Iris pigment epithelial cell (primary cell): Measurements from ENCODE around the gene RYR3.

Experiments
- DNase-seq: peaks from one replicate; pipeline ENCODE4 v3.0.0-alpha.2; 2011; ENCODE audit warnings: low read depth

RYR3 gene

DNA sequence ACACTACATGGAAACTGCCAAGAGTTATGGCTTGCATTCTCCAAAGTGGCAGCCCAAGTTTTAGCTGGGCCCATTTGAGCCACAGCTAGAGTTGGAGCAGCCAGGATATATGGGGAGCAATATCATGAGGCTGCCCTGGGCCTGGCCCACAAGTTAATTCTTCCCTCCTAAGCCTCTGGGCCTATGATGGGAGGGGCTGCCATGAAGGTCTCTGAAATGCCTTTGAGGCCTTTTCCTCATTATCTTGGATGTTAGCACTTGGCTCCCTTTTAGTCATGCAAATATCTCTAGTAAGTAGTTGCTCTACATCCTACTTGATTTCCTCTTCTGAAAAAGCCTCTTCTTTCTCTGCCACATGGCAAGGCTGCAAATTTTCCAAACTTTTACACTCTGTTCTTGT lies 400.0 kb downstream of the RYR3 start:
- DNase-seq, result no peak

DNA sequence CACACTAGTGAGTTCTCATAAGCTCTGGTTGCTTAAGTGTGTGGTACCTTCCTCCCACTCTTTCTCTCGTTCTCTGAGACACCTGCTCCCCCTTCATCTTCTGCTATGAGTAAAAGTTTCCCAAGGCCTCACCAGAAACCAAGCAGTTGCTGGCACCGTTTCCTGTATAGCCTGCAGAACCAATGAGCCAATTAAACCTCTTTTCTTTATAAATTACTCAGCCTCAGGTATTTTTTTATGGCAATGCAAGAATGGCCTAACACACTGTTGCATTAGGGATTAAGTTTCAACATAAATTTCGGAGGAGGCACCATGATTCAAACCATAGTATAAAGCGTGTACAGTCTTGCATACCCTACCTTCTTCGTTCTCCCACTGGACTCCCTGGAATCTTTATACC lies 405.3 kb downstream of the RYR3 start:
- no peak for DNase-seq

DNA sequence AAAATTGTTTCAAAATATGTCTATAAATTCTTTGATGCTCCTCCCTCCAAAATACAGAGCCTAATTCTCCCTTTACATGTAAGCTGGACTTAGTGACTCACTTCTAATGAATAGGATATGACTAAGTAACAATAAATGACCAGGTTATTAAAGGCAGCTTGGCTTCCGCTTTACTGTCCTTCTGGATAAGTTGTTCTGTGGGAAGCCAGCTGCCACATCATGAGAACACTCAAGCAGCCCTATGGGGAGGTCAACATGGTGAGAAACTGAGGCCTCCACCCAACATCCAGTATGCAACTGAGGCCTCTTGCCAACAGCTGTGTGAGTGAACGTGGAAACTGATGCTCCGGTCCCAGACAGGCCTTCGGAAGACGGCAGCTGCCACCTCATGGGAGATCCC lies 410.2 kb downstream of the RYR3 start:
- peak; percentile 89 for DNase-seq

DNA sequence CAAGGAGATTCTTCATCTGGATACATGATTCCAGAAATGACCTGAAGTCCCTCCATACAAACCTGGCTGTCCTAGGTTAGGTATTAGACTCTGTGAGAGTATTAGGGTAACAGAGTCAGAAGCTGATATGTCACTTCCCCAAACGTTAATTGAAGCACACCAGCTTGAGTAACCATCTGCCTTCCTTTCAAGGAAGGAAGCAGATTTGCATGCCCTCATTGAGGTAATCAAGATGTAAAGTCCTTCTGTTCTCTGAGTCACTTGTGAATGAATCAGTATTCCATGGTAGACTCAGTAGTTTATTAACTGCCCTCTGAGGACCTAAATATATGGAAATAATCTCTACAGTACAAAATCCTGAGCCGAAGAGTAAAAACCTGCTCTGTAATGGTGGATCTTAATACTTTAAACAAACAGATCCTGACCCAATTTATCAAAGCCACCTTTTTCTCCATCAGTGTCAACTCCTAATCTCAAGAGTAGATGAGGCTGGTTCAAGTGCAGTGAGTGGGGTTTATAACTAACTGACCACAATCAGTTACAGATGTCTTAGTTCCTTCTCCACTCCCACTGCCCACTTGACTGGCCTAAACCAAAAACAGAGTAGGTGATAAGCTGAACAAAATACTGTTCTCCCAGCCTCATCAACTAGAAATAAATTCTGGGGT lies 411.4 kb downstream of the RYR3 start:
- DNase-seq, result peak; percentile 83

DNA sequence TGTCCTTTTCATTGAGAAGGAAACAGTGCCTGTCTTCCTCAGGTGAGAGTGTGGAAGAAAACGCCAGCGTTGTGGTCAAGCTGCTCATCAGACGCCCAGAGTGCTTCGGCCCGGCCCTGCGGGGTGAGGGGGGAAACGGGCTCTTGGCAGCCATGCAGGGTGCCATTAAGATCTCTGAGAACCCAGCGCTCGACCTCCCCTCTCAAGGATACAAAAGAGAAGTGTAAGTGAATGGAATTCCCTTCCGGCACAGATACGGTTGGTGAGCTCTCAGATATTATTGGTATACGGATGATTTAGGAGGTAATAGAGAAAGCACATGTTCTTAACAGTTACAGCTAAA lies 411.9 kb downstream of the RYR3 start:
- no peak for DNase-seq

GRCh38 chr15:33724321-33725036 lies 413.7 kb downstream of the RYR3 start:
- no peak for DNase-seq

GRCh38 chr15:33729653-33730052 lies 418.9 kb downstream of the RYR3 start:
- peak; percentile 36 for DNase-seq

GRCh38 chr15:33730815-33731214 lies 420.0 kb downstream of the RYR3 start:
- DNase-seq, result no peak

- DNase-seq, result no peak
These were observed 424.4 kb downstream of the RYR3 start for GRCh38 chr15:33735143-33735542.

- peak; percentile 50 for DNase-seq
These were observed 425.0 kb downstream of the RYR3 start for GRCh38 chr15:33735637-33736247.

- no peak for DNase-seq
These were observed 427.2 kb downstream of the RYR3 start for GRCh38 chr15:33737687-33738601.

DNA sequence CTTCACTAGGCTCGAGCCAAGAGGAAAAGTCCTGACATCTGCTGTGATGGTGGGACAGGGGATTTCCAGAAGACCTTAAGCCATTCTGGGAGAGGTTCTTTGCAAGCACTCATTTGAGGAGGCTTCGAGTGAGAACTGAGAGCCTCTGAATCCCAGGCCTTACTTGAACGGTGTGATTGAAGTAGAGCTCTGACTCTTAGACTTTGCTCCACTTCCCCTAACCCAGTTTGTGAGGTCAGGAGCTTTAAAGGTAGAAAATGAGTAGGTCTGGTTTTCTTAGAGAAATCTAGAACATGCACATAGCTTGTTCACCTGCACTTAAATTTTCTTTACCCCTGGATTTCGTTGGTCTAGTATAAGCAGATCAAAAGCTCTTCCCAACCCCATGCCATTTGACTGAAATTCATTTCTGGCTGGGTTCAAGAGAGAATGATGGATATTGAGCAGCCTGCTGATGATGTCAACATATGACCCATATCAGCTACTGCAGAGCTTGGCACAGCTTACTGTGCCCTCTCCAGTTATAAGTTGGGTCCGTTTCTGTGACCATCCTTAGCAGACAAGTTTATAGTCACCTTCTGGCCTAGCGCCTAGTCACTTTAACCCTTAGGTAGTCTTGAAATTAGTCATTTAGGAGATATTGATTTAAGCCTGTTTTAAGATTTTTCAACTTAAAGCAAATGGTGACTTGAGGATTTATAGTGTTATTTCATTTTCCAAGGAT lies 428.3 kb downstream of the RYR3 start:
- no peak for DNase-seq

DNA sequence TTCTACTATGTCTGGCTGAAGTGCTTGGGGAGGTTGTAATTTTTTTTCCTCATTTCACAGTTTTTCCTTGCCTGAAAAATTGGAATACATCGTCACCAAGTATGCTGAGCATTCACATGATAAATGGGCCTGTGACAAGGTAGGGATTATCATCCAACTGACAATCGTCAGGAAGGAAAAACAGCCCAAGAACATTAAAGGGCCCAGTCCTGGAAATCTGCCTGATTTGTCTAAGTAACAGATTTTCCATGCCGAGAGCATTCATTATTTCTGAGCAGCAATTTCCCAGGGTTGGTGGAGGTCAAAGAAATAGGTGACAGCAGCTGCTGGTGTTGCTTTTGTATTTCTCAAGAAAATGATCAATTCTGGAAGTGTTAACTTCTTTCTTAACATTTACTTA lies 431.5 kb downstream of the RYR3 start:
- no peak for DNase-seq

DNA sequence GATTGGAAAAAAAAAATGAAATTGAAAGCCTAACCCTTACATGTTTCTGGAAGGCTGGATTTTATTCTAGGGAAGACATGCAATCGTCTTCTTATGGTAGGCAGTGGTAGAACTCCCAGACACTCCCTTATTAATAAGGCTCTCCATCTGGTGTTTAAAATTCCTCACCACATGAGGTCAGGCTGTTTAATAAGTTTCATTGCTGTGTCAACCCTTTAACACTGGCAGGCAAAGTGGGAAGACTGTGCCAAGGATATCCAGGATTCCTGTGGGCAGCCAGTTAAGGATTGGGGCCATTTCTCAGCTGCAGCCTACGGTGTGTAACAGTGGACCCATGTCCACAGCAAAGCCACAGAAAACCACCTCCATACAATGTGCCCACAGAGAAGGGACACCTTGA lies 432.0 kb downstream of the RYR3 start:
- no peak for DNase-seq

DNA sequence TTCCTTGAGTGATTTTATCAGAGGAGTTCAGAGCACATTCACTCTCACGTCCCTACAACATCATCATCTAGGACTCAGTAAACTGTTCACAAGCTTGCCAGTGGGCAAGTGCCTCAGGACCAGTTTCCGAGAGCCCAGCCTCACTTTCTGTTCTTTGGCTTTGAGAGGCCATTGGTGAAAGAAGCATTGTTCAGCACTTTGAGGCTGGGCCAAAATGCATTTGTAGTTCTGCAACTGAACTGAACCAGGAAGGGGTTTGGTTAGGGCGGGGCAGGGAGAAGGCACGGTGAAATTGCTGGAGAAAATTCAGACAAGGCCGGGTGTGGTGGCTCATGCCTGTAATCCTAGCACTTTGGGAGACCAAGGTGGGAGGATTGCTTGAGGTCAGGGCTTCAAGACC lies 435.4 kb downstream of the RYR3 start:
- no peak for DNase-seq

- DNase-seq, result no peak
These were observed 442.2 kb downstream of the RYR3 start for GRCh38 chr15:33753012-33753411.

DNA sequence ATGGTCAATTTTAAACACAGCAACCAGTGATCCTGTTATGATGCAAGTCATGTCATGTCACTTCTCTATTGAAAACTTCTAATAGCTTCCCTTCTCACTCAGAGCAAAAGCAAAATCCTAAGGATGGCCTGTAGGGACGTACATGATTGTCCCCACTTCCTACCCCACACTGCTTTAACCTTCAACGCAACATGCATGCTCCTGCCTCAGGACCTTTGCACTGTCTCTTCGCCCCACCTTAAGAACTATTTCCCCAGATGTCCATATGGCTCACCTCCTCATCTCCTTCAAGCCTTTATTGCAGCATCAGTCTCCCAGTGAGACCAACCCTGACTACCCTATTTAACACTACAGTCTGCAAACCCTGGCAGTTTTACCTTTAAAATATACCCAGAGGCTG lies 443.5 kb downstream of the RYR3 start:
- DNase-seq, result no peak

DNA sequence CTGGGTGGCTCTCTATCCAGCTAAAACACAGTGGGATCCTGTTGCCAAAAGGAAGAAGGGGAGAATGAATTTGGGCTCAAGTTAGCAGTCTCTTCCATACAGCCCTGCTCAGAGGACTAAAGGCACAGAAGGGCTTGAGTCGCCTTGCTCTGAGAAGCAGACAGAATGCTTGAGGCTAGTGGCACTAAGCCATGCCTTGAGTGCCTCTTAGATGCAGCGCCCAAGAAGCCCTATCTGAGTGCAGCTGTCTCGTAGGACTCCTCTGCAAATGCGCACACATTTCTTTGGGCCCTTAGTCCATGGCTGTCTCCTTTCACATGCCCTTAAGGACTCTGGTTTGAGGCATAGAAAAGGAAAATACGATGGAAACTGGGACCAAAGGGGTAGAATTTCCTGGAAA lies 446.2 kb downstream of the RYR3 start:
- no peak for DNase-seq

GRCh38 chr15:33757516-33758232 lies 446.9 kb downstream of the RYR3 start:
- DNase-seq, result no peak

GRCh38 chr15:33766389-33766788 lies 455.6 kb downstream of the RYR3 start:
- peak; percentile 5 for DNase-seq

GRCh38 chr15:33768670-33769190 lies 458.0 kb downstream of the RYR3 start:
- DNase-seq, result no peak
